Activated T-helper 9 cell treated with anti-CD3 and anti-CD28 coated beads, Interleukin-2, amount 50 U/mL, for 16 hours (primary cell): ENCODE results near the gene MEAK7.
A peak's percentile ranks its signal among the peaks of the same experiment; 100 is the strongest.

ENCODE experiments used
- DNase-seq: peaks from one replicate; pipeline ENCODE4 v3.0.0-alpha.2; 2020; ENCODE audit warnings: low read depth

The MEAK7 gene, protein sequence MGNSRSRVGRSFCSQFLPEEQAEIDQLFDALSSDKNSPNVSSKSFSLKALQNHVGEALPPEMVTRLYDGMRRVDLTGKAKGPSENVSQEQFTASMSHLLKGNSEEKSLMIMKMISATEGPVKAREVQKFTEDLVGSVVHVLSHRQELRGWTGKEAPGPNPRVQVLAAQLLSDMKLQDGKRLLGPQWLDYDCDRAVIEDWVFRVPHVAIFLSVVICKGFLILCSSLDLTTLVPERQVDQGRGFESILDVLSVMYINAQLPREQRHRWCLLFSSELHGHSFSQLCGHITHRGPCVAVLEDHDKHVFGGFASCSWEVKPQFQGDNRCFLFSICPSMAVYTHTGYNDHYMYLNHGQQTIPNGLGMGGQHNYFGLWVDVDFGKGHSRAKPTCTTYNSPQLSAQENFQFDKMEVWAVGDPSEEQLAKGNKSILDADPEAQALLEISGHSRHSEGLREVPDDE

DNA sequence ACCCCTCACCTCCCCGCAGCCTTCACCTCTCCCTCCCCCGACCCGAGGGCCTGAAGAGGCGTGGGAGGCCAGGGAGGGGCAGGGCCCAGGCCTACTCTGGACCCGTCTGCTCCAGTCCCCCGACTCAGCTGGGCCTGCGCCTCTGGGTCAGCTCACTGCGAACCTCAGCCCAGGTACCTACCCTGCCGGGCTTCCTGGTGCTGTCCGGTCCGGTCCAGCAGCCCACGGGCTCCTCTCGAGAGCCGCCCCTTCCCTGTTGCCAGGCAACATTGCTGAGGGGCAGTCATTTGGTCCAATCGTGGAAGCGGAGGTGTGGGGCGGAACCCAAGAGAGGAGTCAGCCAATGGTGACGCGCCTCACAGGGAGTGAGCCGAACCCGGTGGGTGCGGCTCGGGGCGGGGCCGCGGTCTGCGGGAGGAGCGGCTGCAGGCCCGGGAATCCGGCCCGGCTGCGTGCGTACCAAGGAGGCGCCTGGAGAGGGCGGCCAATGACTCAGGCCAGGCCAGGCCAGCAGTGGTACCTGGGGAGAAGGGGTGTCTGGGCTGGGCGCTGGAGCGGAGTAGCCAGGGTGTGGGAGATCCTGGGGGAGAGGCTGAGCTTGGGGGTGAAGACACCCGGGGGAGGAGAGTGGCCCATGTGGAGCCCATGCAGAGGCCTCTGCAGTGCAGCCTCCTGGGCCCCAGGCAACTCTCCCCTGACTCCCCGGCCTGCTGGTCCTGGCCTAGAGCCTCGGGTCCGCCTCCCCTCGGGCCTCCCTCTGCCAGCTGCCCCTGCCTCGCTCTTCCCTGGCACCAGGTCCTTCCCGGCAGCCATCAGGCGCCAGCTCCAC lies at the start of gene MEAK7:
Gene MEAK7, minus strand, starts transcription at position 240 of the 829 bp plus-strand sequence. CDS start 6,573 bp downstream, outside the sequence.
- DNase-seq: peak; percentile 93

DNA sequence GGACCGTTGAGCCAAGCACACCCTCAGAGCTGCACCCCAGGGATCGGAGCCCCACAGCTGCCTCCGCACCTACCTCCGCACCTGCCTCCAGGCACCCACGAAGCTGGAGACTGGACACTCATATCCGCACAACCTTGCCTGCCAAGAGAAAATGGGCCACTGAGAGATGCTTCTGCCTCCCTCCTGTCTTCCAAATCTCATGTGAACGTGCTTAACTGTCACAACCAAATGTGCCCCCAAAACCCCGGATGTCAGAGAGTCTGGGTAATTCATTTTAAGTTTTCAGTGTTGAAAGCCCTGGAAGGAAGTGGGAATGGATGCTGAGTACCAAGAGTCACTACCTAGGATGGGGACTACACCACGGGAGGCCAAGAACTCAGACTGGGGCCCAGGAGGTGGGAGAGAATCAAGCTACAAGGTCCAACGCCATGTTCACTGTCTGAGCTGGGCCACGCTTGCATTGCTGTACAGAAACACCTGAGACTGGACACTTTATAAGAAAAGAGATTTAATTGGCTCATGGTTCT lies 49.5 kb upstream of the MEAK7 start:
- no peak for DNase-seq

DNA sequence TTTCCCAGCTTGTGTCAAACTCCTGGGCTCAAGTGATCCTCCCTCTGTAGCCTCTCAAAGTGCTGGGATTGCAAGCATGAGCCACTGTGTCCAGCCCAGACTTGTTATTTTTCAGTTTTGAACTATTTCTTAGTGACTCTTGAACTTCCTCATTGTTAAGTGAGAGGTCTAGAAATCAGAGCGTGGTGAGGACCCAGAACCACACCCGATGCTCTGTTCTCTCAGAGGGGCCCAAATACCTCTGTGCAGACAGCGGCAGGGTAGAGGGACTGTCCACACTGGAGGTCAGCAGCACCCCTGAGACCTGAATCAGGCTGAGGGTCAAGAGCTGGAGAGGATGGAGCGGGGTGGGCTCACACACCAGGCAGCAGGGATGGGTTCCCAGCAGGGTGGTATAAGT lies 47.7 kb upstream of the MEAK7 start:
- no peak for DNase-seq

DNA sequence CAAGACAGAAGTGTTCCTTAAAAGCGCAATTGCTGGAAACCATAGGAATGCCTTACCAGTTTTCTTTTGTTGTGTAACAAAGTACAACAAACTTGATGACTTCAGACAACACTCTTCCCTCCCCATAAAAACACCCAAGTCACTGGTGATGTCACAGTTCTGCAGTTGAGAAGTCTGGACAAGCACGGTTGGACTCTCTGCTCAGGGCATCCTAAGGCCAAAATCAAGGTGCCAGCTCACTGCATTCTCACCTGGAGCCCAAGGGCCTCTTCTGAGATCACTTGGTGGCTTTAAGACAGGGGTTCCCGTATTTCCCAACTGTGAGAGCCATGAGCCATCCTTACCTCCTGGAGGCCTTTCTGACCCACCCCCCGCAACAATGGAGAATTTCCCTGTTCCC lies 45.6 kb upstream of the MEAK7 start:
- no peak for DNase-seq

DNA sequence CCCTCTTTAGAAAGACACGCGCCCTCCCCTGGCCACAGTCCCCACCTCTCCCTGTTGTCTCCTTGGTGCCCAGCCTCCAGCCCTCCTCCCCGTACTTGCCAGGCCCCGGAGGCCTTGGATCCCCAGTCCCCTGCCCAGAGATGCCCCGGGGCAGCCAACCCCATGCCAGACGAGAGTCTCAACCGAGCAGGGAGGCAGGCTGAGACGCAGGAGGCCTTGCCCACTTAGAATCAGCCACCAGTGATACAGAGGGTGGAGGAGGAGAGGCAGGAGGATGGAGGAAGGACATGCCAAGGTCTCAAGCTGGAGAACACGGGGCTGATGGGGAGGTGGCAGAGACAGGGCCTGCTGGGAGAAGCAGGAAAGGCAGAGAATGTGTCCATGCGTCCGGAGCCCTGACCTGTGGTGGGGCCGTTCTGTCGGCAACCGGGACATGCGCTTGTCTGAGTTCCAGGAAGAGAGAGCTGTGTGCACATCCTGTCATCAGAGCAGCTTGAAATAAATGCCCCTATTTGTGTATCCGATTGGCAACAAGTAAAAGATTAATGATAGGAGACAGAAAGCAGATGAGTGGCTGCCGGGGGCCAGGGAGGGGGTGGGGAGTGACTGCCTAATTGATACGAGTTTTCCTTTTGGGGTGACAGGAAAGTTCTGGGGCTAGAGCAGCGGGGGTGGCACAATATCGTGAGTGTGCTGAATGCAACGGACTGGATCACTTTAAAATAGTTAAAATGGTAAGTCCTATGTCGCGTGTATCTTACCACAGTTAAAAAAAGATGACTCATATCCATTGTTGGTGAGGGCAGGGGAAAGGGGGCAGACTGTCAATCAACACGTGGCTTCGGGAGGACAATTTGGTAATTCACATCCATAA lies 44.7 kb upstream of the MEAK7 start:
- DNase-seq: peak; percentile 32

DNA sequence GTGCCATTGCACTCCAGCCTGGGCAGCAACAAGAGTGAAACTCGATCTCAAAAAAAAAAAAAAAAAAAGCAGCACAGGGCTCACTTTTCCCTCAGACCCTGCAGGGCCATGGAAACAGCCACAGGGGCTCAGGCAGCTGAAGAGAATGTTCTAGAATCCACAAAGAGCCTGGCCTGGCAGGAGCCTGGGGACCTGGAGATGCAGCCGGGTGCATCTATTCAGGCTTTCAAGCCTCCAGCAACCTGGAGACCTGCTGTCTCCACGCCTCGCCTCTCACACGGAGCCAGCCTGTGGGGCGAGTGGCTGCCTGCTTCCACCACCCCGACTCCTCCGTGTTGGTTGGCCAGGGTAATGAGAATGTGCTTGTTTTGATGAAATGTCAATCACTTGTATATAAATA lies 44.0 kb upstream of the MEAK7 start:
- no peak for DNase-seq

DNA sequence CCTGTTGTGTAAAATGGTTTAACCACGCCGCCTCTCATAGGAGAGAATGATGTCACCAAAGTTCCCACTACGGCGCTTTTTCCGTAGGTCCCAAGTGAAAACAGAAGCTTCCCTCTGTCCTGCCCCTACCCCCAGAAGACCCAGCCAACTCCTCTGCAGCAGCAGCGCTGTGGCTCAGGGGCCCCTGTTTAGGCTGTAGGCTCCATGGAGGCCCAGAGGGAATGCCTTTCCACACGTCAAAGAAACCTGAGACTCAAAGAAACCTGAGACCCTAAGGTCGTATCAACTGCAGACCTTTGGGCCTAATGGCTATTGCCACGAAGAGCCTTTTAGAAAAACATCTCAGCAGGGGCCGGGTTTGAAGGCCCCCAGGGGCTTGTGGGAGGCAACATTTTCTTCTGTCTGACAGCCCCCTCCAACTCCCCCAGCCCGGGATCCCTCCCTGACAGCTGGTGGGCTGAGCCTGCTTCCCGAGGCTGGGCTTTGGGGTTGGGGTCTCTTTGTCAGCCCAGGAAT lies 43.1 kb upstream of the MEAK7 start:
- DNase-seq: no peak

DNA sequence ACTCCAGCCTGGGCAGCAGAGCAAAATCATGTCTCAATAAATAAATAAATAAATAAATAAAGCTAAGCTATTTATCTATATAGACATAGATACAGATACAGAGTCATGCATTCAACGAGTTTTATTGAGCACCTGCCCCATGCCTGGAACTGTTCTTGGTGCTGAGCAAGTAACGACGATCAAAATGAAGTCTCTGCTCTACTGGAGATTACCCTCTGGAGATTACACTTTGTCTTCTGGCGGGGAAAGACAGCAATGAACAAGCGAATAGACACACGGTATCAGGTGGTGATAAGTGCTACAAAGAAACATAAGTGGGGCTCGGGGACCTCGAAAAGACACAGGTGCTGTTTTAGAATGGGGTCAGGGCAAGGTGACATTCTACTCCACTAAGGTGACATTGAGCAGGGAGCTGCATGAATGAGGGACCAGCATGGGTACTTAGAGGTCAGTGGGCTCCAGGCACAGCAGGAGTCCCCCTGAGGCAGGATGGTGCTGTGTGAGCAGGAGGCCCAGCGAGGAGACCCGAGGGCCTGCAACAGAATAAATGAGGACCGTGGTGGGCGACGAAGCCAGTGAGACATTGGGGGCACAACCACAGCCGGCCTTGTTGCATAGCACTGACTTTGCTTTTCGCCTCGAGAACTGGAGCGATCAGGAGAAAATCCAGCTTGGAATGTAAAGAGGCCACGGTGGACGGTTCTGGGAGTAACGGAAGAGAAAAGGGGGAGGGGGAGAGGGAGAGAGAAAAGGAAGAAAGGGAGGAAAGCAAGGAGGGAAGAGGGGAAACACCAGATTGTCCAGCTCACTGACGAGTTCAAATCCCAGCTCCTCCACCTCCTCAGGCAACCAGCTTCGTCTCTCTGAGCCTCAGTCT lies 42.4 kb upstream of the MEAK7 start:
- DNase-seq: no peak

DNA sequence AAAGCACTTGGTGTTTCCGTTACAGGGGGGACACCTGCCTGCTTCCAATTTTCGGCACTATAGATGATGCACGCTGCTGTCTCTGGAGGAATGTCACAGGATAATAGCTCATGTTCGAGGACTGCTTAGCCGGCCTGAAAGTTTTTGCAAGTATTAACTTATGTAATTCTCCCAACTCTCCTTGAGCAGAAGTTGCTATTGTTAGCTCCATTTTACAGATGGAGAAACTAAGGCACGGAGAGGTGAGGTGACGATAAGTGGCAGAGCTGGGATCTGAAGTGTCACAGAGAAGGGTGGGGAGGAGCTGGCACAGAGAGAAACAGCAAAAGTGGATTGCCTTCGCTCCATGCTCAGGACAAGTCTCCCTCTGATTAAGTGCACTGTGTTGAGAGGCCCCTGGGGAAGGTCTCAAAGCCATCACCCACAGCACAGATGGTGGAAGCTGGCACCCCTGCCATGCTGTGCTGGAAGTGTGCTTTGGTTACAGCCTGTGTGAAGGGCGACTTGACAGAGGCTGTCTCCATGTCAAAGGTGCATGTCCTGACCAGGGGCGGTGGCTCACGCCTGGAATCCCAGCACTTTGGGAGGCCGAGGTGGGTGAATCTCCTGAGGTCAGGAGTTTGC lies 40.8 kb upstream of the MEAK7 start:
- DNase-seq: no peak

DNA sequence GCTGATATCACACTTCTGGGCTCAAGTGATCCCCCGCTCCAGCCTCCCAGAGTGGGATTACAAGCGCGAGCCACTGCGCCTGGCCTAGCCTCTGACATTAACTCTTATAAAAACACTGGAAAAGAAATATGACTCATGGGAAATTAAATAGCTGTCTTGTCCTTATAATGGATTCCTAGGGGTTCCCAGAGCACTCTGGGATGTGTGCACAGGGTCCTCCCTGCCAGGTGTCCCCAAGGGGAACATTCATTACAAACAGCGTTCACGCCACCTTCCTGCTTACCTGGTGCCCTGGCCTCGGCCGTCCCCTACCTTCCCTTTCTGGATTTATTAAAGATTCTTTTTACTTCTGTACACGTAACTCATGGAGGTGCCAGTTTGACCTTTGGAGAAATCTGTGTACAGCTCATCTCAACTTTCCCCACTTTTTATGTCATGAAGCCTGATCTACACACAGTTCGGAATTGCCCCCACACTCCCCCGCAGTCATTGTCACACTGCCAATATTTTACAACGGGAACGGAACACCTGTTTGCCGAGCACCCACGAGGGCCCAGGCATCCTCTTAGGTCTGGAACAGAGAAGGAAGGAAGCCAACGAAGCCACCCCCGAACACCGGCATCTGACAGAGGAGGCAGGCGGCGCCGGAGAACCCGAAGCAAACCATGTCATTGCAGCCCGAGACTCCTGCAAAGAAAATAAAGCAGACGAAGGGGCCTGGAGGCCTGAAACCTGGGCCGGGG lies 39.7 kb upstream of the MEAK7 start:
- DNase-seq: no peak

DNA sequence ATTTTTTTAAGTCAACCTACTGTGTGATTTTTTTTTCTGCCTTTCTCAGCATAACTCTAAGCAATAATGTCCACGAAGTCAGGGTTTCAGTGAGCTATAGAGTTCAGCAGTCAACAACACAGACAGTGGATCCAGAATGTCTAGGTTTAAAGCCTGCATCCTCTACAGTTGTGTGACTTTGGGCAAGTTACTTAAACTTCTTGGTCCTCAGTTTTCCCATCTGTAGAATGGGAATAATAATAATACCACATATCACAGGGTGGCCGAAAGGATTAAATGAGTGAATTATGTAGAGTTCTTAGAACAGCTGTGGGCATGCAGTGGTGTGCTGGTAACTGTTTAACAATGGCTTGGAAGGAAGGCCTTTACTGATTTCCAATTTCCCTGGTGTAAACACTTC lies 38.8 kb upstream of the MEAK7 start:
- DNase-seq: no peak

DNA sequence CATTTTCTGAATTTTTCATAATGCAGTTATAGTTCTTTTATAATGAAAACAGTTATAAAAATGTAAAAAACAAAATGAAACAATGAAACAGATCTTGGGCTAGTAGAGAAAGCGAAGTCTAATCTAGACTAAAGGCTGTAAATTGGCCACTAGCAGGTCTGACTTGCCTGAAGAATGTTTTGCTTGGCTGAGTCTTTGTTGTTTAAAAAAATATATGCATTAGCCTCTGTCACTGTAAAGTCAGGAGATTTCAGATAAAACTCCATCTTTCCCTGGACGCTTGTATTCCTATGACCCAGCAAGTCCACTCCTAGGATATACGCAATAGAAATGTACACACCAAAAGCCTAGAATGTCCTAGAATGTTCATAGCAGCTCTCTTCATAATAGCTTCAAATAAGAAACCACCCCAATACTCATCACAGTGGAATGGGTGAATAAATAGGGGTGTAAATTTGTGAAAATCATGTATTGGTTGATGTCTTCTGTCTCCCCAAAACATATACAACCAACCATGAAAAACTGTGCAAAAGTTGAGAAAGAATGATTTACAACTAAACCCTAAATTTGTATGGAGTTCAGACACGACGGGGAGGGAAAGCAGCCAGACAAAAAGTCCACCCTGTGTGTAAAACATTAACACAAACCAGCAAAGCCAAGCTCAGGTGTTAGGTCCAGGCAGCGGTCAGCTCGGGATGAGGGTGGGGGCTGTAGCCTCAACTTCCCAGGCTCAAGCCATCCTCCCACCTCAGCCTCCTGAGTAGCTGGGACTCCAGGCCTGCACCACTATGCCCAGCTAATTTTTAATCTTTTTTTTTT lies 37.7 kb upstream of the MEAK7 start:
- DNase-seq: no peak

DNA sequence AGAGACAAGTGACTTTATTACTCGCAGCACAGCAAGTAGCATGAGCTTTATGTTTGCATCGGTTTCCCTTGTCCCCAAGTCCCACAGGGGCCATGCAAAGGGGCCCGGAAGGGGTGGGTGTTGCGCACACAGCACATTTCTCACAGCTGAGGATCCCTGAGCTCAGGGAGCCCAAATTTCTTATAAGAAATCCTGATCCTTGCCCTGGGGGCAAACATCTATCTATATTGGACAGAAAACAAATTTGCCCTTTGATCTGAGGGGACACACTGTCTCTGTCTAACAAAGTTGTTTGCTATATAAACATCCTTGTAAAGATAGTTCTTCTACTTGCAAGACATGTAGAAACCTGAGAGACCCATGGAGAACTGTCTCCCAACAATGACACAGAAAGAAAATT lies 35.7 kb upstream of the MEAK7 start:
- DNase-seq: no peak

DNA sequence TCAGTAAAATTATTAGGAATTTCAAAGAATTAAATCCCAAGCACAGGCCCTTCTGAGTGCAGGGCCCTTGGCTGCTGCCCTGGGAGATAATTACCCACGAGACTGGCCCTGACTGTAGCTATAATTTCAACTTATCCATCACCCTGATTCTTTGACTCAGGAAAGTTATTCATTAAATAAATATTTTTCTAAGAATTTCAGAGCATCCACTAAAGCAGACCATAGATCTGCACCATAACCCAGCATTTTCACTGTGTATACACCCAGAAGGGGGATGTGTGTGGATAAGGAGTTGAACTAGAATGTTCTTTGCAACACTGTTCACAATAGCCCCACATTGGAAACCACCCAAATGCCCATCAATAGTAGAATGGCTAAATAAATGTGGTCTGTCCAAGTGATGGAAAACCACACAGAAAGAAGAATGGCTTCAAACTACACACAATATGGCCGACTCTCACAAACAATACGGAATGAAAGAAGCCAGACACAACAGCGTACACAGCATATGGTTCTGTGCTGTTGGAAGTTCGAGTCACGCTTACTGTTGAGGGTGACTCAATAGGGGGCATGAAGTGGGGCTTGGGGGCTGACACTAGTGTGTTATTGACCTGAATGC lies 33.9 kb upstream of the MEAK7 start:
- DNase-seq: no peak

DNA sequence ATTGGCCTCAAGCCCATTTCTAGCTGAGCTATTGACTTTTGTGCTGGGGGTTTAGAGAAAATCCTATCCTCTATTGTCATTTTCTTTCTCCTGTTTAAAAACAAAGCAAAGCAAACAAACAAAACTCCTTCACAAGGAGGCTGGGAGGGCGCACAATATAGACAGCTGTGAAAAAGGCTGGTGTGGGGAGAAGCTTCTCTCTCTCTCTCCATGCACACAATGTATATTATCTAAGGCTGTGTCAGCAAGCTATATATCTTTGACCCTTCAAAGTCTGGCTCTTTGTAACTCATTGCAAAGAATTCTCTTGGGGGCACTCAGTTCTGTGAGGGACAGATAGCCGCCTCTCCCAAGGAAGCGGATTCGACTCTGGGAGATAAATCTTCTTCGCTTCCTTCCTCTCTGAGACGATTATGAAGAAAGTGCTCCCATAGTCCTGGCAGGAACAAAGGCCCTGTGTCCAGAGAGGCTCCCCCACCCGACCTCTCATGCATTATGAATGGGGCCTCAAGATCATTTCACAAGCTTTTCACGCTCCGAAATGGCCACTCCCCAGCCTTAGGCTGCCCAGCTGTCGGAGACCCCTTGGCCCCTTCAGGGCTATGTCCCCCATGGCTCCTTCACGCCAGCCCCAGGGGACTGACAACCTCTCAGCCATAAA lies 33.2 kb upstream of the MEAK7 start:
- no peak for DNase-seq

DNA sequence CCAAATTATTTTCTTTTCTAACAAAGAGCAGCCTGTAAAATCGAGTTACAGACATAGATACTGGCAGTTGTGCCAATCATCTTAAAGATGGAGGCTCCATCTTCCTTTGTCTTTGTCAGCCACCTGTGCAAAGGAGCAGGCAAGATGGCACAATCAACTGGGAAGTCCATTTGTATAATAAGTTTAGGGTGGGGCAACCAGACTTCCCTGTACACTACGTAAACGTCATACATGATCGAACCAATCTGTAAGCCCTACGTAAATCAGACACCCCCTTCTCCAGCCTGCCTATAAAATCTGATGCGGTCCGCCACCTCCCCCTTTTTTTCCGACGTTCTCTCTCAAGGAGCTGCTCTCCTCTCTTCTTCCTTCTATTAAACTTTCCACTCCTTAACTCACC lies 31.4 kb upstream of the MEAK7 start:
- no peak for DNase-seq

DNA sequence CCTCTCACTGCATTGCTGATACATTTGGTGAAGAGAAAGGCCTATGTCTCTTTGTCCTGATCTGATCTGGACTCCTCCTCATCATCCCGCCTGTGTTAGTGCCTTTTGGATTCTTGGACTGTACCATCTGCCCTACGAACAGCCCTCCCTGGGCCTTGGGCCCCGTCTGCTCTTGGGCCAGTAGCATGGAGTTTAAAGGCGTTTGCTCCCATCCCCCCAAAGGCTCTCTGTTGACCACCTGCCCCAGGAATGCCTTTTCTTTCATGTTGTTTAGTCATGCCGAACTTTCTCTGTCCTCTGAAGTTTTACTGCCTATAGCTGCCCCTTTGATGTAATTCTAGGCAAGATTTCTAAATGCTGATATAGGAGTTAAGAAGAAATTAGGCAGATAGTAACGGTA lies 30.9 kb upstream of the MEAK7 start:
- no peak for DNase-seq

DNA sequence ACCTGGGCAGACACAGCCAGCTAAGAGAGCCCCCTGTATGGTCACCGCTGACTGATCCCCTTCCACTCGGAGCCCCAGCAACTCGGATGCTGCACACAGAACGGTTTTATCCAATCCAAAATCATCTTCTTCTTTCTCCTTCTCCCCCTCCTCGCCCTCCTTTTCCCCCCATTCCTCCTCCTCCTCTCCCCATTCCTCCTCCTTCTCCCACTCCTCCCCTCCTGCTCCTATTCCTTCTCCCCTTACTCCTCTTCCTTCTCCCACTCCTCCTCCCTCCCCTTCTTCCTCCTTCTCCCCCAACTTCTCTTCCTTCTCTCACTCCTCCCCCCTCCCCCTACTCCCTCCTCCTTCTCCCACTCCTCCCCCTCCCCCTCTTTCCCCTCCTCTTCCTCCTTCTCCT lies 30.4 kb upstream of the MEAK7 start:
- DNase-seq: no peak
